ENCODE measurements around the gene CCDC6. TPM values are rescaled to one million over a fixed set of nuclear protein-coding genes. Genes with fewer than 3 reads are reported as not detected.

The CCDC6 gene
- polyA plus RNA-seq, 1 donor (not counting 4 experiments of a cell fraction or from before 2014, with no cell fraction given): 46.5 TPM

DNA sequence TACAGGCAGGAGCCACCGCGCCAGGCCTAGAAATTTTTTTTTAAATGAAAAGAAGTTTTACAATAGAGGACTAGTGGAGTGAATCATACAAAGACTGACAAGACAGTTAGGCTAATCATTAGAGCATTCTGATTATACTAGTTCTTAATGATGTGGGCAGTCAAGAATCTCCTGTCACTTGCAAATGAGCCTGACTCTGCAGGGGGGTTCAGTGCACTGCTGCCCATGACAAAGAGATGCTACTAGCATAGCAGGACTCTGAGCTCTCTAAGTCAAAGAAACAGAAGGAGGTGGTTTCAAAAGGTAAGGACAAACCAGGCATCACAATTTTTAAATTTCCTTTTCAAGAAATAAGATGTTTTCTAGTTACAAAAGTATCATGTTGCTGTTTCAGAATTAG, 59.0 kb downstream of the CCDC6 start:
- H3K36me3 ChIP-seq (ENCODE audit: control insufficient read depth in 2 of 2, extremely low read depth in 1 of 2, insufficient read depth in 2 of 2, low read length in 2 of 2): peaks cover 2 to 7% of the 10 kb centered on the region in 2 experiments

GRCh38 chr10:59844436-59844835, 61.9 kb downstream of the CCDC6 start:
- no peaks in the 10 kb centered on the region for H3K79me2 ChIP-seq (ENCODE audit: control insufficient read depth, insufficient read depth, low read length)
- dilution Hi-C loops (cut with MboI; ENCODE audit: extremely low pct_ligation_motif_present, low sequenced_read_pairs): no loop called here
- no peaks in the 10 kb centered on the region for H3K4me1 ChIP-seq (ENCODE audit: control insufficient read depth, extremely low read depth, insufficient read depth, low read length)
- no peaks in the 10 kb centered on the region for H3K9me1 ChIP-seq (ENCODE audit: control insufficient read depth, extremely low read depth, insufficient read depth, low read length)
- FAIRE-seq: no peak
- no peak overlapping the region for H3K27ac ChIP-seq (ENCODE audit: control insufficient read depth, insufficient read depth, low read length)
- H2AFZ ChIP-seq (ENCODE audit: control insufficient read depth, low read length): no peak overlapping the region
- H3K4me2 ChIP-seq (ENCODE audit: control insufficient read depth, extremely low read depth, insufficient read depth, low read depth, low read length): no peak overlapping the region
- no peaks in the 10 kb centered on the region for H3K27me3 ChIP-seq (ENCODE audit: control insufficient read depth, extremely low read depth, insufficient read depth, low read length)
- no peaks in the 10 kb centered on the region for H4K20me1 ChIP-seq (ENCODE audit: control insufficient read depth, extremely low read depth, insufficient read depth, low read length)
- peaks cover 2 to 3% of the 10 kb centered on the region in 2 experiments for H3K36me3 ChIP-seq (ENCODE audit: control insufficient read depth in 2 of 2, extremely low read depth in 1 of 2, insufficient read depth in 2 of 2, low read length in 2 of 2)
- no peak overlapping the region for H3K9ac ChIP-seq (ENCODE audit: control insufficient read depth, extremely low read depth, insufficient read depth, low read length)
- DNase-seq (ENCODE audit: low read depth, low spot score): no peak
- no peak for TF ChIP-seq EZH2 (IDR thresholded peaks at IDR 0.05; ENCODE audit: low read length)
- TF ChIP-seq CTCF (optimal IDR thresholded peaks at IDR 0.05 in 1 of 3, IDR thresholded peaks at IDR 0.05 in 1 of 3, conservative IDR thresholded peaks at IDR 0.05 in 1 of 3; ENCODE audit: extremely low read depth in 1 of 3, insufficient read depth in 2 of 3, low read length in 3 of 3): no peak
- no peaks in the 10 kb centered on the region for H3K9me3 ChIP-seq (ENCODE audit: control insufficient read depth, low read depth, low read length)
- no peak overlapping the region for H3K4me3 ChIP-seq (ENCODE audit: control insufficient read depth in 2 of 3, extremely low read depth in 1 of 3, insufficient read depth in 2 of 3, low read depth in 1 of 3, low read length in 3 of 3)

More for the DNA sequence above, 59.0 kb downstream of the CCDC6 start:
- TF ChIP-seq CTCF (optimal IDR thresholded peaks at IDR 0.05 in 1 of 3, IDR thresholded peaks at IDR 0.05 in 1 of 3, conservative IDR thresholded peaks at IDR 0.05 in 1 of 3; ENCODE audit: extremely low read depth in 1 of 3, insufficient read depth in 2 of 3, low read length in 3 of 3) (no peak), EZH2 (IDR thresholded peaks at IDR 0.05; ENCODE audit: low read length) (no peak)
- no peaks in the 10 kb centered on the region for H4K20me1 ChIP-seq (ENCODE audit: control insufficient read depth, extremely low read depth, insufficient read depth, low read length)
- no peaks in the 10 kb centered on the region for H3K4me1 ChIP-seq (ENCODE audit: control insufficient read depth, extremely low read depth, insufficient read depth, low read length)
- no peak for FAIRE-seq
- no peaks in the 10 kb centered on the region for H3K27me3 ChIP-seq (ENCODE audit: control insufficient read depth, extremely low read depth, insufficient read depth, low read length)
- H3K9me1 ChIP-seq (ENCODE audit: control insufficient read depth, extremely low read depth, insufficient read depth, low read length): no peaks in the 10 kb centered on the region
- H3K4me3 ChIP-seq (ENCODE audit: control insufficient read depth in 2 of 3, extremely low read depth in 1 of 3, insufficient read depth in 2 of 3, low read depth in 1 of 3, low read length in 3 of 3): no peak overlapping the region
- H2AFZ ChIP-seq (ENCODE audit: control insufficient read depth, low read length): no peak overlapping the region
- no peak overlapping the region for H3K4me2 ChIP-seq (ENCODE audit: control insufficient read depth, extremely low read depth, insufficient read depth, low read depth, low read length)
- DNase-seq (ENCODE audit: low read depth, low spot score): no peak
- H3K27ac ChIP-seq (ENCODE audit: control insufficient read depth, insufficient read depth, low read length): no peak overlapping the region
- H3K79me2 ChIP-seq (ENCODE audit: control insufficient read depth, insufficient read depth, low read length): peaks cover 2% of the 10 kb centered on the region
- no peak overlapping the region for H3K9ac ChIP-seq (ENCODE audit: control insufficient read depth, extremely low read depth, insufficient read depth, low read length)
- dilution Hi-C loops (cut with MboI; ENCODE audit: extremely low pct_ligation_motif_present, low sequenced_read_pairs): no loop called here
- H3K9me3 ChIP-seq (ENCODE audit: control insufficient read depth, low read depth, low read length): no peaks in the 10 kb centered on the region

All from keratinocyte (primary cell).